ENCODE results near the gene TLE5. TPM values are rescaled to one million over a fixed set of nuclear protein-coding genes. Genes with fewer than 3 reads are reported as not detected.

The TLE5 gene
- total and polyA plus RNA-seq, 2 of the 4 experiments (the other 2 are of a cell fraction) = 119 to 407 TPM

DNA sequence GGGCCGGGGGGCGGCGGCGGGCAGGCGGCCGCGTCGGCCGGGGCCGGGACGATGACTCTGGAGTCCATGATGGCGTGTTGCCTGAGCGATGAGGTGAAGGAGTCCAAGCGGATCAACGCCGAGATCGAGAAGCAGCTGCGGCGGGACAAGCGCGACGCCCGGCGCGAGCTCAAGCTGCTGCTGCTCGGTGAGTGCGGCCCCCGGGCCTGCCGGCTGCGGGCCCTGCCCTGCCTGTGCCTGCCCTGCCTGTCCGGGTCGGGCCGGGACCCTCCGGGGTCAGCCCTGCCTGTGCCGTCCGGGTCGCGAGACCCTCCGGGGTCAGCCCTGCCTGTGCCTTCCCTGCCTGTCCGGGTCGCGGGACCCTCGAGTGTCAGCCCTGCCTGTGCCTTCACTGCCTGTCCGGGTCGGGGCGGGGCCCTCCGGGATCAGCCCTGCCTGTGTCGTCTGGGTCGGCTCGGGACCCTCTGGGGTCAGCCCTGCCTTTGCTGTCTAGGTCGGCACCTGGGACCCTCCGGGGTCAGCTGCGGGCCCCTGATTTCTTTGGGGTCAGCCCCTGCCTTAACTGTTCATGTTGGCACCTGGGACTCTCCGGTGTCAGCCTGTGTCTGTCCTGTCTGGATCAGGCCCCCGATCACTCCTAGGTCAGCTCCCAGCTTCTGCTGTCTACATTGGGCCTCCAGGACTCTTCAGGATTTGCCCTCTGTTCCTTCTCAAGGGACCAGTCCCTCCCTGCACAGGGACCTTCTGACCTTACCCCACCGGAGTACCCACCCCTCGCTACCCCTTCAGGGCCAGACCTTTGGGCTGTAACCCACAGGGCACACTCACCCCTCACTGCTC, 32.5 kb upstream of the TLE5 start:
- ATAC-seq (ENCODE audit: low read depth) (peak; percentile 4), DNase-seq (peak; percentile 17)
- Histone ChIP-seq H3K4ac (ENCODE audit: low read depth, low read length) (peak overlapping the region; percentile 84), H2BK15ac (ENCODE audit: low read depth, low read length) (no peak overlapping the region), H2BK20ac (ENCODE audit: low read depth, low read length) (no peak overlapping the region), H3K9ac (ENCODE audit: low read depth, low read length) (peak overlapping the region; percentile 91), H3K56ac (ENCODE audit: extremely low read depth, insufficient read depth, low read length) (peak overlapping the region; percentile 32), H3K4me2 (ENCODE audit: low read depth, low read length) (peak overlapping the region; percentile 98), H3K23ac (ENCODE audit: low read depth, low read length) (peak overlapping the region; percentile 93), H4K5ac (ENCODE audit: low read depth, low read length) (no peak overlapping the region), H2AK5ac (ENCODE audit: low read depth, low read length) (peak overlapping the region; percentile 86), H3K9me1 (ENCODE audit: insufficient read depth, low read length) (peaks cover 12% of the 10 kb centered on the region; the same call in 1 of the 2 replicates), H3K27ac (ENCODE audit: insufficient read depth, low read length) (peak overlapping the region; percentile 76), H3K14ac (replicated peaks; ENCODE audit: low read depth, low read length) (peak overlapping the region; percentile 91), H3K79me1 (ENCODE audit: low read depth in 1 of 2, low read length in 2 of 2) (peaks cover 4 to 50% of the 10 kb centered on the region in 2 experiments; a peak in 3 of 4 replicates), H2BK120ac (ENCODE audit: low read depth, low read length) (no peak overlapping the region), H4K91ac (ENCODE audit: insufficient read depth, low read depth, low read length) (peak overlapping the region; percentile 68; the same call in 1 of the 2 replicates), H4K20me1 (ENCODE audit: insufficient read depth, low read length) (peaks cover 54% of the 10 kb centered on the region), H4K8ac (ENCODE audit: low read depth in 2 of 2, low read length in 2 of 2) (no peak overlapping the region; a peak in 1 of 4 replicates), H3K27me3 (ENCODE audit: control insufficient read depth, insufficient read depth, low read length) (no peaks in the 10 kb centered on the region), H2BK5ac (ENCODE audit: low read depth, low read length, poor library complexity, severe bottlenecking) (peak overlapping the region; percentile 58), H2AFZ (replicated peaks; ENCODE audit: low read length, poor library complexity) (peak overlapping the region; percentile 78), H3K18ac (ENCODE audit: low read depth, low read length) (no peak overlapping the region), H3K9me3 (ENCODE audit: control insufficient read depth, insufficient read depth, low read length) (no peaks in the 10 kb centered on the region), H2AK9ac (replicated peaks; ENCODE audit: low read depth, low read length, poor library complexity) (peak overlapping the region; percentile 99), H3K36me3 (ENCODE audit: control insufficient read depth, insufficient read depth, low read length) (no peaks in the 10 kb centered on the region), H3K4me1 (ENCODE audit: control insufficient read depth, insufficient read depth, low read length) (peaks cover 22% of the 10 kb centered on the region), H3K4me3 (ENCODE audit: insufficient read depth, low read depth, low read length) (peak overlapping the region; percentile 99)
- no TSS peak for BruUV-seq (replicated peaks)
- WGBS, 2 experiments (ENCODE audit: extremely low coverage in 2 of 2, insufficient read length in 1 of 2) = 1% methylated on average over 33 of the region's 57 CpGs; no CpG with 5 or more reads in 1 of the 2 experiments
- ChIA-PET POLR2A (ENCODE audit: unreplicated experiment) (no interaction called here), CTCF (interaction anchor here (1.1 kb wide), 1 partner anchor 10 kb away, joined by 3 read pairs; no protein-coding TSS in a partner anchor)
- intact Hi-C loops (cut with micrococcal nuclease) = no loop called here
- in situ Hi-C loops (cut with MboI; ENCODE audit: low sequenced_read_pairs) = no loop called here
- dilution Hi-C loops (cut with HindIII; ENCODE audit: low sequenced_read_pairs, unreplicated experiment) = no loop called here
- no peak for TF ChIP-seq FOS (IDR thresholded peaks at IDR 0.05; ENCODE audit: low read depth, low read length)
- no peak for TF ChIP-seq USF2 (IDR thresholded peaks at IDR 0.05; ENCODE audit: low read depth, low read length)
- TF ChIP-seq MAZ (IDR thresholded peaks at IDR 0.05; ENCODE audit: borderline replicate concordance, low read depth, low read length) = no peak
- no peak for TF ChIP-seq CEBPB (IDR thresholded peaks at IDR 0.05; ENCODE audit: low read depth, low read length)
- no peak for TF ChIP-seq RCOR1 (IDR thresholded peaks at IDR 0.05; ENCODE audit: insufficient replicate concordance, low read length)
- no peak for TF ChIP-seq RAD21 (IDR thresholded peaks at IDR 0.05; ENCODE audit: low read length)
- no peak; the same call in 1 of the 2 replicates for TF ChIP-seq POLR2A (IDR thresholded peaks at IDR 0.05; ENCODE audit: low read depth, low read length)
- TF ChIP-seq RFX5 (IDR thresholded peaks at IDR 0.05; ENCODE audit: low read depth, low read length) = no peak
- TF ChIP-seq, protein P1, sequence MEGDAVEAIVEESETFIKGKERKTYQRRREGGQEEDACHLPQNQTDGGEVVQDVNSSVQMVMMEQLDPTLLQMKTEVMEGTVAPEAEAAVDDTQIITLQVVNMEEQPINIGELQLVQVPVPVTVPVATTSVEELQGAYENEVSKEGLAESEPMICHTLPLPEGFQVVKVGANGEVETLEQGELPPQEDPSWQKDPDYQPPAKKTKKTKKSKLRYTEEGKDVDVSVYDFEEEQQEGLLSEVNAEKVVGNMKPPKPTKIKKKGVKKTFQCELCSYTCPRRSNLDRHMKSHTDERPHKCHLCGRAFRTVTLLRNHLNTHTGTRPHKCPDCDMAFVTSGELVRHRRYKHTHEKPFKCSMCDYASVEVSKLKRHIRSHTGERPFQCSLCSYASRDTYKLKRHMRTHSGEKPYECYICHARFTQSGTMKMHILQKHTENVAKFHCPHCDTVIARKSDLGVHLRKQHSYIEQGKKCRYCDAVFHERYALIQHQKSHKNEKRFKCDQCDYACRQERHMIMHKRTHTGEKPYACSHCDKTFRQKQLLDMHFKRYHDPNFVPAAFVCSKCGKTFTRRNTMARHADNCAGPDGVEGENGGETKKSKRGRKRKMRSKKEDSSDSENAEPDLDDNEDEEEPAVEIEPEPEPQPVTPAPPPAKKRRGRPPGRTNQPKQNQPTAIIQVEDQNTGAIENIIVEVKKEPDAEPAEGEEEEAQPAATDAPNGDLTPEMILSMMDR (conservative IDR thresholded peaks at IDR 0.05; ENCODE audit: low read depth, low read length) = no peak
- TF ChIP-seq MAFK (IDR thresholded peaks at IDR 0.05; ENCODE audit: low read depth, low read length) = no peak
- no peak for TF ChIP-seq MXI1 (IDR thresholded peaks at IDR 0.05; ENCODE audit: borderline replicate concordance, low read depth, low read length)
- no peak for TF ChIP-seq NFE2L2 (IDR thresholded peaks at IDR 0.05; ENCODE audit: low read depth, low read length)
- TF ChIP-seq BHLHE40 (IDR thresholded peaks at IDR 0.05; ENCODE audit: low read depth, low read length) = no peak
- no peak for TF ChIP-seq SMC3 (IDR thresholded peaks at IDR 0.05; ENCODE audit: low read depth, low read length)

All from IMR-90 (cell line).